Choroid plexus epithelial cell (primary cell): ENCODE results near the gene SPATA31C2.
"Not testable (repeated sequence)": the region's sequence is repeated elsewhere in the genome, so short reads cannot be mapped to it uniquely, and the experiment has no call there.

ENCODE experiments used
- DNase-seq: peaks from one replicate; pipeline ENCODE4 v3.0.0-alpha.2; 2010; ENCODE audit warnings: low read depth
- H3K4me3 ChIP-seq: 2 replicates; pipeline ENCODE4 v1.5.1; 2011; ENCODE audit warnings: low read depth, mild to moderate bottlenecking, control low read depth, low read length, moderate library complexity
- CTCF ChIP-seq: conservative IDR thresholded peaks from 2 replicates; pipeline ENCODE4 v1.5.1; 2011; ENCODE audit warnings: low read depth, mild to moderate bottlenecking, control low read depth, inconsistent platforms, low read length, moderate library complexity

SPATA31C2 gene

GRCh38 chr9:88113156-88114130 is 24.8 kb downstream of the SPATA31C2 start:
- DNase-seq, H3K4me3 ChIP-seq: not testable (repeated sequence)

GRCh38 chr9:88110026-88110425 is 28.2 kb downstream of the SPATA31C2 start:
- H3K4me3 ChIP-seq: no peak overlapping the region
- TF ChIP-seq CTCF: no peak
- DNase-seq: no peak

GRCh38 chr9:88108779-88109178 is 29.5 kb downstream of the SPATA31C2 start:
- TF ChIP-seq CTCF: no peak
- H3K4me3 ChIP-seq: no peak overlapping the region
- no peak for DNase-seq

GRCh38 chr9:88106492-88106891 is 31.8 kb downstream of the SPATA31C2 start:
- DNase-seq: peak; percentile 72
- H3K4me3 ChIP-seq: no peak overlapping the region
- peak; percentile 80 for TF ChIP-seq CTCF

GRCh38 chr9:88092797-88093331 is 45.4 kb downstream of the SPATA31C2 start:
- DNase-seq: peak; percentile 89
- no peak overlapping the region for H3K4me3 ChIP-seq
- TF ChIP-seq CTCF: no peak

GRCh38 chr9:88090151-88090581 is 48.1 kb downstream of the SPATA31C2 start:
- peak; percentile 93 for DNase-seq

GRCh38 chr9:88087906-88088305 is 50.4 kb downstream of the SPATA31C2 start:
- H3K4me3 ChIP-seq: no peak overlapping the region
- DNase-seq: no peak
- TF ChIP-seq CTCF: no peak

More at GRCh38 chr9:88090151-88090581, 48.1 kb downstream of the SPATA31C2 start:
- TF ChIP-seq CTCF: no peak
- no peak overlapping the region for H3K4me3 ChIP-seq
